ENCODE results near the gene ZMAT5. TPM values are rescaled to one million over a fixed set of nuclear protein-coding genes. Genes with fewer than 3 reads are reported as not detected.

Gene ZMAT5
- total and polyA plus RNA-seq, 5 donors, result 21.2 to 34.0 (median 23.8) TPM

- Histone ChIP-seq H3K9me3 (ENCODE audit: control insufficient read depth, low read length) (no peaks in the 10 kb centered on the region), H3K4me3 (ENCODE audit: low read length) (no peak overlapping the region), H3K4me1 (ENCODE audit: control insufficient read depth, insufficient read depth, low read length) (no peaks in the 10 kb centered on the region), H3K27me3 (ENCODE audit: control insufficient read depth, insufficient read depth) (no peaks in the 10 kb centered on the region), H3K27ac (ENCODE audit: low read length) (no peak overlapping the region)
- DNase-seq (peak in 2 of 3 donors; percentile 12 to 53), ATAC-seq (no peak)
- intact Hi-C loops (cut with DNase I), result no loop called here
- 79% methylated on average over 7 of the region's 7 CpGs for WGBS
These were observed 61.2 kb downstream of the ZMAT5 start for GRCh38 chr22:29705651-29706050.

GRCh38 chr22:29704528-29705285 is 62.1 kb downstream of the ZMAT5 start:
- DNase-seq (peak in 2 of 3 donors; percentile 60 to 70), ATAC-seq (peak; percentile 9 to 19)
- Histone ChIP-seq H3K9me3 (ENCODE audit: control insufficient read depth, low read length) (no peaks in the 10 kb centered on the region), H3K27ac (ENCODE audit: low read length) (no peak overlapping the region), H3K4me1 (ENCODE audit: control insufficient read depth, insufficient read depth, low read length) (no peaks in the 10 kb centered on the region), H3K27me3 (ENCODE audit: control insufficient read depth, insufficient read depth) (no peaks in the 10 kb centered on the region), H3K4me3 (ENCODE audit: low read length) (no peak overlapping the region)
- WGBS, result 22% methylated on average over 14 of the region's 14 CpGs
- intact Hi-C loops (cut with DNase I), result no loop called here

GRCh38 chr22:29703569-29704195 is 63.1 kb downstream of the ZMAT5 start:
- Histone ChIP-seq H3K27me3 (ENCODE audit: control insufficient read depth, insufficient read depth) (no peaks in the 10 kb centered on the region), H3K4me3 (ENCODE audit: low read length) (no peak overlapping the region), H3K4me1 (ENCODE audit: control insufficient read depth, insufficient read depth, low read length) (no peaks in the 10 kb centered on the region), H3K9me3 (ENCODE audit: control insufficient read depth, low read length) (no peaks in the 10 kb centered on the region), H3K27ac (ENCODE audit: low read length) (no peak overlapping the region)
- DNase-seq (peak in 2 of 3 donors; percentile 2 to 13), ATAC-seq (no peak)
- intact Hi-C loops (cut with DNase I), result no loop called here
- 37% methylated on average over 7 of the region's 7 CpGs for WGBS

DNA sequence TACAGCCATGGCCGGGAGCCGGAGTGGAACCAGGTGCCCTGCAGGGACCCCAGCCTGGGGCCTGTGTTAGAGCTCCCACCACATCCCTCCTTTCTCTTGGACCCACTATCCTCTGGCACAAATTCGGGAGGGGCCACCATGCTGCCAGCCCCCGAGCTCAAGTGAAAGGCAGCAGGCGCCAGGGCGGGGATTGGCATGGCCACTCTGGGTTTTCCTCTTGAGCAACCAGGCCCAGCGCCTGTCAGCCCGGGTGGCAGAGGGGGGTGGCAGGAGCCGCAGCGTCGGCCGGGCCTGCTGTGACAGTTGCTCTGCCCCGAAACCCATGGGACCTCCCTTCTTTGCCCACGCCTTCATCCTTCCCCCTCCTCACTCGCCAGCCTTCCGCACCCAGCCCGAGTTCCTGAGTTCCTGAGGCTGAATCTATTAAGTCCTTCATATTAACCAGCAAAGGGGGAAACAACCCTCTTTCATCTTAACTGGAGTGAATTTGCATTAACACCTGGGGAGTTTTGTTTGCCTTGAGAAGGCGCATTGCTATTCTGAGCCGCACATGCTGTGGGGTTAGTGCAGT is 63.8 kb downstream of the ZMAT5 start:
- Histone ChIP-seq H3K4me3 (ENCODE audit: low read length) (no peak overlapping the region), H3K4me1 (ENCODE audit: control insufficient read depth, insufficient read depth, low read length) (no peaks in the 10 kb centered on the region), H3K27ac (ENCODE audit: low read length) (no peak overlapping the region), H3K27me3 (ENCODE audit: control insufficient read depth, insufficient read depth) (no peaks in the 10 kb centered on the region), H3K9me3 (ENCODE audit: control insufficient read depth, low read length) (no peaks in the 10 kb centered on the region)
- WGBS, result 27% methylated on average over 19 of the region's 19 CpGs
- intact Hi-C loops (cut with DNase I), result no loop called here
- DNase-seq (peak; percentile 46 to 75 (median 74)), ATAC-seq (peak; percentile 49 to 55)

DNA sequence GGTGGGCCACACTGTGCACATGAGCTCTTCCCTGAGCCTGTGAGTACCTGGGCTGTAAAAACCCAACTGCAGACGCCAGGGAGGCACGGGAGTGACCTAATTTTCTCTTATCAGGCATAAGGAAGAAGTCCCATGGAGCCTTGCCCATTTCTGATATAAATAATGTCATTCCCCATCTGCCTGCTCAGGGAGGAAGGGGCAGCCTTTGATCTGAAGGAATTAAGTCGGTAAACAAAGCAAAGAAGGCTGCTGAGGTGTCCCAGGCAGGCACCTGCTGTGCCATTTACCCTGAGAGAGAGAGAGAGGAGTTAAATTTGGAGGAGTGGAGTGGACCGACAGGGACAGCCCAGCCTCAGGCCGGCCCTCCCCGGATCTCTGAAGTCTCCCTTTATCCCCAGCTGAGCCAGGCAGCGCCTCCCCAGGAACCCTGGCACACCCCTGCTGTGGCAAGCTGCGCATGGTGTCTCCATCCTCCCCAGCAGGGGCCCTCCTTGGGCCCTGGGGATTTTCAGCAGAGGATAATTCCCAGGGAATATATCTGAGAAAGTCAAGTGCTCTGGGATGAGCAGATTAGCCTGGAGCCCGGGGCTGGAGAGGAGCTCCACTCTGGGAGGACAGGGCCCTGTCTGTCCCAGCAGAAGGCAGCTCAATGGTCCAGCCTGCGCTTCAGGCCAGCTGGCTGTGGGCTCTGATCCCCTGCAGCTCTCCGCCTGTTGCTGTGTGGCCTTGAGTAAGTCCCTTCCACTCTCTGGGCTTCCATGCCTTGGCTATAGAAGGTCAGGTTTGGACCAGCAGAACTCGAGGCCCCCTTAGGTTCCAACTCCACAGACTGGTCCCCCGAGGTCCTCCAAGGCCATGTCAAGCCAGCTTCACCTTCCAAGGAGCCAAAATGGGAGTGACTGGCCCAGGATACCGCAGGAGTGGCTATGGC is 64.5 kb downstream of the ZMAT5 start:
- no peaks in the 10 kb centered on the region for H3K9me3 ChIP-seq (ENCODE audit: control insufficient read depth, low read length)
- ATAC-seq (peak; percentile 20 to 38), DNase-seq (peak in 1 of 3 donors; percentile 39)
- intact Hi-C loops (cut with DNase I), result no loop called here
- H3K27ac ChIP-seq (ENCODE audit: low read length), result no peak overlapping the region
- no peak overlapping the region for H3K4me3 ChIP-seq (ENCODE audit: low read length)
- H3K27me3 ChIP-seq (ENCODE audit: control insufficient read depth, insufficient read depth), result no peaks in the 10 kb centered on the region
- H3K4me1 ChIP-seq (ENCODE audit: control insufficient read depth, insufficient read depth, low read length), result no peaks in the 10 kb centered on the region
- 26% methylated on average over 14 of the region's 14 CpGs for WGBS

- Histone ChIP-seq H3K4me3 (ENCODE audit: low read length) (no peak overlapping the region), H3K4me1 (ENCODE audit: control insufficient read depth, insufficient read depth, low read length) (no peaks in the 10 kb centered on the region), H3K27me3 (ENCODE audit: control insufficient read depth, insufficient read depth) (no peaks in the 10 kb centered on the region), H3K9me3 (ENCODE audit: control insufficient read depth, low read length) (no peaks in the 10 kb centered on the region), H3K27ac (ENCODE audit: low read length) (no peak overlapping the region)
- ATAC-seq (no peak), DNase-seq (peak in 1 of 3 donors; percentile 18)
- WGBS, result 32% methylated on average over 14 of the region's 14 CpGs
- intact Hi-C loops (cut with DNase I), result no loop called here
These were observed 65.4 kb downstream of the ZMAT5 start for GRCh38 chr22:29701155-29701999.

GRCh38 chr22:29700900-29701154 is 66.0 kb downstream of the ZMAT5 start:
- H3K4me1 ChIP-seq (ENCODE audit: control insufficient read depth, insufficient read depth, low read length), result no peaks in the 10 kb centered on the region
- no peak overlapping the region for H3K27ac ChIP-seq (ENCODE audit: low read length)
- H3K27me3 ChIP-seq (ENCODE audit: control insufficient read depth, insufficient read depth), result no peaks in the 10 kb centered on the region
- intact Hi-C loops (cut with DNase I), result no loop called here
- DNase-seq (peak in 1 of 3 donors; percentile 30), ATAC-seq (no peak)
- no peak overlapping the region for H3K4me3 ChIP-seq (ENCODE audit: low read length)
- no peaks in the 10 kb centered on the region for H3K9me3 ChIP-seq (ENCODE audit: control insufficient read depth, low read length)
- 47% methylated on average over 9 of the region's 9 CpGs for WGBS

DNA sequence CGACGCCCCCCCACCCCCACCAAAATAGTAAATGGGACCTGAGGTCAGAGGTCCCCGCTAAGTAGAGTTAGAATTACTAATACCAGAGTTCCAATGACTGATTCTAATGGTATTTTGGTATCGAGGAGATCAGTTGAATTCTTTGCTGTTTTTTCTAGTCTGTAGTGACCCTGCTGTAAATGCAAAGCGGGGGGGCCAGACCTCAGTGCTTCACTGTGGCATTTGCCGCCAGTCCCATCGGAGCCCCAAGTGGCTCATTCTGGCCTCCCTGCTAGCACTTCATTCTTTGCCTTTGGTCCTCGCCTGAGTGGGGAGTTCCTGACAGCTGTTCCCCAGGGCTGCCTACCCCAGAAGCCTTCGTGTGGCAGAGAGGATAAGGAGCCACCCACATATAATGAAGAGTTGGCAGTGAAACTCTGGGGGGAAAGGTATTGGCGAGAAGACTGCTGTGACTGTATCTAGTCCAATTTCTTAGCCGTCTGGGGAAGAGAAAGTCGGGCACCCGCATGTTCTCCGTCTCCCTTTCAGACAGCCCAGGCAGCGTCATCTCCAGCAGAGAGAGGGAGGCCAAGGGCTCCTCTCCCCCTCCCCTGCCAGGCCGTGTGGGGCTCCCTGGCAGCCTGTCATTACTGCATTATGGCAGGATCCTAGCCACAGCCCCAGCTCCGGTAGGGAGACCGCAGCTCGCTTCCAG is 66.5 kb downstream of the ZMAT5 start:
- Histone ChIP-seq H3K4me3 (ENCODE audit: low read length) (no peak overlapping the region), H3K9me3 (ENCODE audit: control insufficient read depth, low read length) (no peaks in the 10 kb centered on the region), H3K4me1 (ENCODE audit: control insufficient read depth, insufficient read depth, low read length) (no peaks in the 10 kb centered on the region), H3K27me3 (ENCODE audit: control insufficient read depth, insufficient read depth) (no peaks in the 10 kb centered on the region), H3K27ac (ENCODE audit: low read length) (no peak overlapping the region)
- peak in 1 of 3 donors; percentile 33 for DNase-seq
- ATAC-seq, result no peak
- WGBS, result 55% methylated on average over 19 of the region's 19 CpGs
- intact Hi-C loops (cut with DNase I), result no loop called here

- no peak overlapping the region for H3K27ac ChIP-seq (ENCODE audit: low read length)
- no peaks in the 10 kb centered on the region for H3K4me1 ChIP-seq (ENCODE audit: control insufficient read depth, insufficient read depth, low read length)
- H3K27me3 ChIP-seq (ENCODE audit: control insufficient read depth, insufficient read depth), result no peaks in the 10 kb centered on the region
- WGBS, result 79% methylated on average over 16 of the region's 16 CpGs
- H3K4me3 ChIP-seq (ENCODE audit: low read length), result no peak overlapping the region
- peak in 1 of 3 donors; percentile 44 for DNase-seq
- intact Hi-C loops (cut with DNase I), result loop anchor here in 1 of 4 donors (10.0 kb wide), 1 partner anchor 387 kb away; the partner anchor contains the start of gene HORMAD2
- ATAC-seq, result no peak
- H3K9me3 ChIP-seq (ENCODE audit: control insufficient read depth, low read length), result no peaks in the 10 kb centered on the region
These were observed 68.8 kb downstream of the ZMAT5 start for GRCh38 chr22:29697853-29698598.

Measured in right cardiac atrium (tissue), 5 donors.